HG03378 (cell line): ENCODE data around the gene SPIN2A.
A peak's percentile ranks its signal among the peaks of the same experiment; 100 is the strongest.
"Not testable (repeated sequence)": the region's sequence is repeated elsewhere in the genome, so short reads cannot be mapped to it uniquely, and the experiment has no call there.

ENCODE experiments used
- ATAC-seq: cut with Tn5 transposase; IDR thresholded peaks from one replicate; pipeline ENCODE4 v1.9.1; 2021; ENCODE audit warnings: mild to moderate bottlenecking, moderate library complexity; ENCODE audit not compliant: unreplicated experiment

Gene SPIN2A

DNA sequence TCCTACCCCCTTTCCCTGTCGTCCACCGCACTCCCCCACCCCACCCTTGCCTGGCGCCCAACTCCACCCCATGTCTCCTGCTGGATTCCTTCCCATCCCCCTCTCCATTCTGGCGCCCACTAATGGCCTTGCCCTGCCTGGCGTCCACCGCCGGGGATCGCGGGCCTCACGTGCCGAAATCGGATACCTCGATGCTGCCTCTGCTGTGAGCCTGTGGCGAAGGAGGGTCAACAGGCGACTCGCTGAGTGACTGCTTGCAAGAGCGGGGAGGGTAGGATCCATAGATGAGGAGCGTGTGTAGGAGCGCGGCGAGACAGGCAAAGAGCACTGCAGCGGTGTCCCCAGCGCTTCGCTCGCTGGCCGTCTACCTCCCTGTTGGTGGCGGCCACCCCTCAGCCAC is at the start of gene SPIN2A:
SPIN2A (minus strand) TSS at position 325 of the 400 bp plus-strand sequence. CDS start 800 bp downstream, outside the sequence.
- not testable (repeated sequence) for ATAC-seq

DNA sequence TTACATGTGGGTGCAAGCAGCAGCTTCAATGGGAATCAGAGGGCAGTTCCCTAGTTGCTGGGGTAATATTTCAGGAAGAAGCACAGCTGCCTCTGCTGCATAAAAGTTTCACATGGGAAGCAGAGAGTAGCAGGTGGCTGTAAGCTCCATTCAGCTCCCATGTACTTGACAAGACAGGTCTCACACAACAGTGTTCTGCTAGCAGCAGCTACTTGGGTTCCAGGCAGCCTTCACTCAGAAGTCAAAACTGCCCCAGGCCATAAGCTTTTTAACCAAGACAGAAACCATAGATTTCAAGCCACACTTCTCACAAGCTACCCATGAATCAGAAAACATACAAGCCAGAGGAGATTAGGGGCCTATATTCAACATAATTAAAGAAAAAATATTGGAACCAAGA is 41.4 kb upstream of the SPIN2A start:
- no peak for ATAC-seq

DNA sequence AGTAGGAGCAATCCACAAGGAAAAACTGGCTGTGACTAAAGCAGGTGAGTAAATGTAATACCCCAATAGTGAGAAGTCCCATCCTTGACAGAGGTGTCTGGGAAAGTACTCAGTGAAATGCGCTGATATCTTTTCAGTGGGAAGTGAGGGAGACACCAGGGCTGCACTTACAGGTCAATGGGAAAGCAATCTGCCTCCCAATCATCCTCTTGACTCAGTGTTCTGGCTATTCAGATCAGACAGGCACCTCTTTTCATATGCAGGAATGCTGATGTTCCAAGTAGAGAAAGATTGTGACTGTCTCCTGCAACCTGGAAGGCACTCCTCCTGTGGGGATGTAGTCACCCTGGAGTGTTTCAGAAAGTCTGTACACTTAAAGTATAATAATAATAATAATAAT is 39.9 kb upstream of the SPIN2A start:
- ATAC-seq, result no peak

DNA sequence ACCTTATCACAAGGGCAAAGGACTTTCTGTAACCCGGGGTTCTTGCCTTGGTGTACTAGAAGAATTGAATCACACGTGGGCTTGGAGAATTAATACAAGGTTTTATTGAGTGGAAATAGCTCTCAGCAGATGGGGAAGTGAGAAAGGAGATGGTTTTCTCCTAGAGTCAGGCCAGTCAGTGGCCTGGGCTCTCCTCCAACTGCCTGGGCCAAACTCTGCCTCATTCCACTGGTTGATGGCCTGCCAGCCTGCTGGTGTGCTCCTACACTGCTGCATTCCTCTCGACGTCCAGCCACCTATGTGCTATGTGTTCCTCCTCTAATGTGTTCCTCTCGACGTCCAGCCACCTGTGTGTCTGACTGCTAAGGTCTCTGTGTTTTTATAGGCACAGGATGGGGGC is 35.3 kb upstream of the SPIN2A start:
- no peak for ATAC-seq

DNA sequence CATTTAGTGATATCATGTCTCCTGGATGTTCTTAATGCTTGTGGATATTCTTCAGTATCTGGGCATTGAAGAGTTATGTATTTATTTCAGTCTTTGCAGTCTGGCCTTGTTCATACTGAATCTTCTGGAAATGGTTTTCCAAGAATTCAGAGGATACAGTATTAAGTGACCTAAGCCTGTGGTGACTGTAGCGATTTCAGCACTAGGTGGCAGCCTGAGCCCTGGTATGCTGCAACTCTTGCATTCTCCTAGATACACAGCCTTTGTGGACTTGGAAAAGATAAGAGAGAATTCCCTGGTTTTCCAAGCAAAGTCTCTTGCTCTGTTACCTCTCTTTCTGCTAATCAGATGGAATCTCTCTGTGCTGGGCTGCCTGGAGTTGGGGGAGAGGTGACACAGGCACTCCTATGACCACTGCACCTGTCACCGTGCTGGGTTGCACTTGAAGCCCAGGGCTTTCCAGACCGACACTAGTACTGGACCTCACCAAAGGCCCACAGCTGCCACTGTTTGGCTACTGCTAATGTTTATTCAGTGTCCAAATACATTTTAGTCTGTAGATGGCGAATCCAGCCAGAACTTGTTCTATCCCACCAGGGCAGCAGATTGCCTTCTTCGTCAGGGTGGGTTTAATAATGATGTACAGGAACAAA is 19.3 kb upstream of the SPIN2A start:
- ATAC-seq, result no peak

DNA sequence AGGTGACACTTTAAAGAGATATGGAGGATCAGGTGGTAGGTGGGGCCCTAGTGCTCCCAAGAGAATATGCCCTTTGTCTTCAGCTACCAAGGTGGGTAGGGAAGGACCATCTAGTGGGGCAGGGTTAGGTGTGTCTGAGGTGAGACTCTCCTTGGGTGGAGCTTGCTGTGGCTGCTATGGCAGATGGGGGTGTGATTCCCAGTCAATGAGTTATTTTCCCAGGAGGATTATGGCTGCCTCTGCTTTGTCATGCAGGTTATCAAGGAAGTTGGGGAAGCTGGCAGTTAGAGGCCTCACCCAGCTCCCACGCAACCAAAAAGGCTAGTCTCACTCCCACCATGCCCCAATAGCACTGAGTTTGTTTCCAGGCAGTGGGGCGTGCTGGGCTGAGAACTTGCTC is 18.0 kb upstream of the SPIN2A start:
- no peak for ATAC-seq

DNA sequence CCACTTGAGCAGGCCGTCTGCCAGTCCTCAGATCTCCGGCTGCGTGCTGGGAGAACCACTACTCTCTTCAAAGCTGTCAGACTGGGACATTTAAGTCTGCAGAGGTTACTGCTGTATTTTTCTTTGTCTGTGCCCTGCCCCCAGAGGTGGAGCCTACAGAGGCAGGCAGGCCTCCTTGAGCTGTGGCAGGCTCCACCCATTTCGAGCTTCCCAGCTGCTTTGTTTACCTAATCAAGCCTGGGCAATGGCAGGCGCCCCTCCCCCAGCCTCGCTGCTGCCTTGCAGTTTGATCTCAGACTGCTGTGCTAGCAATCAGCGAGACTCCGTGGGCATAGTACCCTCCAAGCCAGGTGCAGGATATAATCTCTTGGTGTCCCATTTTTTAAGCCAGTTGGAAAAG is 15.0 kb upstream of the SPIN2A start:
- ATAC-seq, result not testable (repeated sequence)

DNA sequence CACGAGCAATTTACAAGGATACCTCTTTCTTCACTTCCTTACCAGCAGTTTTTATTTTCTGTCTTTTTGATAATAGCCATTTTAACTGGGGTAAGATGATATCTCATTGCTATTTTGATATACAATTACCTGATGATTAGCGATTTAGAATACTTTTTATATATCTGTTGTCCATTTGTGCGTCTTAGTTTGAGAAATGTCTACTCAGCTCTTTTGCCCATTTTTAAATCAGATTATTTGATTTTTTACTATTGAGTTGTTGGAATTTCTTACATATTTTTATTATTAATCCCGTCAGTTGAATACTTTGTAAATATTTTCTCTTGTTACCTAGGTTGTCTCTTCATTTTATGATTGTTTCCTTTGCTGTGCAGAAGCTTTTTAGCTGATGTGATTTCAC is 1.5 kb upstream of the SPIN2A start:
- no peak for ATAC-seq

DNA sequence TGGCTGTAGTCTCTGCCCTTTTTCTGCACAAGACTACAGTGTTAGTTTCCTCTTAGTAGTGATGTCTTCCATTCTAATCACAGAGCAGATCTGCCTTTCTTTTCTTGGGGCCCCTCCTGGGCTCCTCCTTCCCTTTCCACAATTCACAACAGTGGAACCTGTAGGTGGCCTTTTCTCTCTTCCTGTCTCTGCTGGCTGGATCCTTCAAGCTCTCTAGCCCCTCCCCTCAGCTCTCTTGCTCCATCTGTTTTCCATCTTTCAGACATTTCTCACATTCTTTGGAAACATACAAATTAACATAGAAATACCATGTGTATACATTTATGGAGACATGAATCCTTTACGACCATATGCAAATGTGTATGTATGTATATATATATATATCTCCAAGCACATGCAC is 304 bp upstream of the SPIN2A start:
- ATAC-seq, result no peak

DNA sequence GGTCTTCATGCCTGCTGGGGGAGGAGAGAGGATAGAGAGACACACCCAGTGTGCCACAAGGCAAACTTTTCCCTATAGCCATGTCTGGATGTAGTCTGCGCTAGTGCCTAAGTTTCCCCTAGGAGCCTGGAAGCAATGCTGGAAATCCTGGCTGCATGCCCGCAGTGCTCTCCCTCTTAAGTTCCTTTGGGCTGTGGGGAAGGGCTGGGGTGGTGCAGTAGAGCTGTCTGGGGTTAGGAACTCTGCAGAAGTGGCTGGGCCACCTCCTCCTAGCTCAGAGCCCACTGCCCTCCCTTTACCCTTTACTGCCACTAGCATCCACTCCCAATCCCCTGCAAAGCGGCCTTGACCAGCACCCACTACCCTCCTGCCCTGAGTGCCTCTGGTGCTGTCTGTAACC is 608 bp downstream of the SPIN2A start:
- ATAC-seq, result not testable (repeated sequence)

DNA sequence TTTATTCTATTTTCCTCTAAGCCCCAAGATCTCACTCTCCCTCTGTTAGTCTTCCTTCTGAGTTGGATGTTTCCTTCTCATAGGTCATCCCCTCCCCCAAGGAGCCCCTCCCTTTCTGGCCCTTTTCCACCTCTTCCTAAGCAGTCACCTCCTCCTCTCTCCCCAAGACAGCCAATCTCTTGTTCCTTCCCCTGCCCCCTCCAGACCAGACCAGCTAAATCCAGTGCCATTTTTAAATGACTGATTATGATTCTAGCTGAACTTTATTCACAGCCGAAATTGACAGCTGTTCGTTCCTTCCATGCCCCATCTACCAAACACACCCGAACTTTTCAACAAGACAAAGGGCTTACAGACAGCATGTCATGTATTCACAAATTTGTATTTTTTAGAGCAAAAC is 1.9 kb downstream of the SPIN2A start:
- no peak for ATAC-seq

DNA sequence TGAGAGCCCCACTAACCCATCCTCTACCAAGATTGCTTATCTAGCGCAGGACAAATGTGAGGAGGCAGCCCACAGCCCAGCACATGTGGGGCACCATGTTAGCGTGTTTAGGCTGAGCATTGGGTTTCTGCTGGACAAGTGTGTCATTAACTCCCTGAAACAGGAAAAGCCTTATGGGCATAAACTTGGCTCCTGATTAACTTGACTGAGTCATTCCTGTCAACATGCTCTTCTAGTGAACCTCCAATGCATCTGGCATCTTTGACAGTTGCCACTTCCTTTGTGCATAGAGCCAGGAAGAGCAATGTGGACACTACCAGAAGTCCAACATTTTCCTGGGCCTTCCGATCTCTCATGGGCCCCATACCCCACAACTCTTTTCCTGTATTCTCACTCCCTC is 2.5 kb downstream of the SPIN2A start:
- ATAC-seq, result no peak

DNA sequence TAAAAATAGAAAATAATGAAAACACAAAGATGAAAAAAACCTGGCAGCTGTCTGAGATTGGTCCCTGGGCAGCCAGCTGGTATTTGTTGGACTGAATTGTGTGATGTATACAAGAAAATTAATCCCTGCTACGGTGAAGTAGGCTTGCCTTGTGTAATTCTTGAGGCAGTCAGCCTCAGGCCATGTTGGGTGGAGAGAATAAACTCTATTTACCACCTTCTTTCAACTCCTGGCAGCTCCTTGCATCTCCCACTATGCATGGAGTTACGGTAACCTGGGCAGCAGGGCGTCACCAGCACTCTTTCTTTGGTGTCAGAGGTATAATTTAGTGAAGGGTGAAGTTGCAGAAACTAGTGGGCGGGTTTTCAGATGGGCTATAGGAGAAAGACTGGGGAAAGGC is 3.5 kb downstream of the SPIN2A start:
- ATAC-seq, result no peak

DNA sequence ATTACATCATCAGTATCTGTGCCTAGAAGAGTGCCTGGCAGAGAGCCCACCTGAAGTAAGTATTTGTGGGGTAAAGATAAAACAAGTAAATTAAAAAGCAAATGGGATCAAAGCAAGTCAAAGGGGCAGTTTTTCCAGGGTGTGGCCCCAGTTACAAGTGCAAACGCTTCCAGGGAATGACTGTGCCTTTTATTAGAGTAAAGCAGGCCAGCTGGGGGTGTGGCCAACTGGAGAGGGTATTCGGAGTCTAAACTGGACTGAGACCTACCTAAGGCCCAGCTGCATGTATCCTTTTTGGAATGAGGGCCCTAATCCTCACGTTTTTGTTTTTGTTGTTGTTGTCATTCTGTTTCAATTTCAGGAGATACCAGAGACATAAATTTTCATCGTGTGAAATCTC is 3.9 kb downstream of the SPIN2A start:
- ATAC-seq, result not testable (repeated sequence)

DNA sequence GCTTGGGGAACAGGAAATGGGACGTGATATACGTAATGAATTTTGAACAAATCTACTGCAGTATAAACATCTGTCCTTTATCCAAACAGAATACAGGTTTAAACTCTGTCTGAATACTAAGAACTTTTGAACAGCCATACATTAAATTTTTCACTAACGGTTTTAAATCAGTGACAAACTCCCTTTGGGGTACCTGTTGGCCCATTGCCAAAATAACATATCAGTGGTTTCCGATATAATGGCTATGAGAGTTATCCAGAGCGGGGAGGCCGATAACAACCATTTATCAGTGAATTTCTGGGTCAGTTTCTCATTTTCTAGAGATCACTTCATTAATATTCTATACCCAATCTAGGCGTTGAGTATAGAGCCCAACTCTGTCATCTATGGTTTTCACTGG is 5.2 kb downstream of the SPIN2A start:
- no peak for ATAC-seq

DNA sequence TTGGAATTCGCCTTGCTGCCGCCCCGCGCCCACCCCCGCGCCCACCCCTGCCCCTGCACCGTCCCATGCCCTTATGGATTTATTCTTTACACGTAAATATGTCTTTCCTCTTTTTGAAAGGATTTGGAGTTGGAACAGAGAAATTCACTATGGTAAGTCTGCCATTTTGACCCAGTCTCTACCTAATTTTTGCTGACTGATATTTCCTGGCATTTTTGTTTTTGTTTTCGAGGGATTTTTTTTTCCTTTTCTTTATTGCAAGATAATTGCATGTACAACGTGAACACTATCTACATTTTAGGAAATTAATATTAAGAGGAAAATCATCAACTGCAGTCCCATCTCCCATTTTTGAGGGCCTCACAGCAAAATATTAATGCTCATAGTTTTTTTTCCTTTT is 15.4 kb downstream of the SPIN2A start:
- no peak for ATAC-seq

DNA sequence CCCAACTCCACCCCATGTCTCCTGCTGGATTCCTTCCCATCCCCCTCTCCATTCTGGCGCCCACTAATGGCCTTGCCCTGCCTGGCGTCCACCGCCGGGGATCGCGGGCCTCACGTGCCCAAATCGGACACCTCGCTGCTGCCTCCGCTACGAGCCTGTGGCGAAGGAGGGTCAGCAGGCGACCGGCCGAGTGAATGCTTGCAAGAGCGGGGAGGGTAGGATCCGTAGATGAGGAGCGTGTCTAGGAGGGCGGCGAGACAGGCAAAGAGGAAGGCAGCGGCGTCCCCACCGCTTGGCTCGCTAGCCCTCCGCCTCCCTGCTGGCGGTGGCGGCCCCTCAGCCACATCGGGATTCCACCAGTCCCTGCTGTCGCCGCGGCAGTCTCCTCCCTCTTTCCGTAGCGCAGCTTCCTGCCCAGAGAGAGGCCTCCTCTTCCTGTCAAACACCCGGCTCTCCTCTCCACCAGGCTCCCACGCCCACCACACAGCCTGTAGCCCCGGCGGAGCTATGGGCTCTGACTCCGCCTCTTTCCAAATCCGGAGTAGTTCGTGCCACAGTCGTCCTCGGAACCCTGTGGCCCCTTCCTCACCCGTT is 15.9 kb downstream of the SPIN2A start, which contains the start of gene SPIN2B:
SPIN2B (minus strand) TSS at position 387 of the 594 bp plus-strand sequence.
- ATAC-seq, result peak; percentile 99

DNA sequence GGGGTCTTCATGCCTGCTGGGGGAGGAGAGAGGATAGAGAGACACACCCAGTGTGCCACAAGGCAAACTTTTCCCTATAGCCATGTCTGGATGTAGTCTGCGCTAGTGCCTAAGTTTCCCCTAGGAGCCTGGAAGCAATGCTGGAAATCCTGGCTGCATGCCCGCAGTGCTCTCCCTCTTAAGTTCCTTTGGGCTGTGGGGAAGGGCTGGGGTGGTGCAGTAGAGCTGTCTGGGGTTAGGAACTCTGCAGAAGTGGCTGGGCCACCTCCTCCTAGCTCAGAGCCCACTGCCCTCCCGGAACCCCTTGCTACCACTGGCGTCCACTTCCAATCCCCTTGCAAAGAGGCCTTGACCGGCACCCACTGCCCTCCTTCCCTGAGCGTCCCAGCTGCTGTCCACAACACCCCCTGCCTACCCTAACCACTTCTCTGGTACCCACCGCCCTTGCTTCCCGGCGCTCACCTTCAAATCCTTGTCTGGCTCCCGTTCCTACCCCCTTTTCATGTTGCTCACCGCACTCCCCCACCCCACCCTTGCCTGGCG is 16.5 kb downstream of the SPIN2A start:
- ATAC-seq, result not testable (repeated sequence)

DNA sequence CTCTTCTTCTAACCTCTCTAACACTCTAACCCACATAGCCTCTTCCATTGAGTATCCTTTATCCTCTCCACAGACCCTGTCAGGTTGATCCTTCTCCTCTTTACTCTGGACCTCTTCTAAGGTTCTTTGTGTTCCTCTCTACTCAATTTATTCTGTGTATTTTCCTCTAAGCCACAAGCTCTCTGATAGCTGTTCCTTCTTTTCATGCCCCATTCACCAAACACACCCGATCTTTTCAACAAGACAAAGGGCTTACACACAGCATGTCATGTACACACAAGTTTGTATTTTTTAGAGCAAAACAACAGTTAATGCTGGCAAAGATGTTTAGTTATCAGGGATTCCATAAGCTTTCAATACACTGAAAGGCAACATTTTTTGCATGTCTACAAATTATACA is 17.8 kb downstream of the SPIN2A start:
- ATAC-seq, result no peak

DNA sequence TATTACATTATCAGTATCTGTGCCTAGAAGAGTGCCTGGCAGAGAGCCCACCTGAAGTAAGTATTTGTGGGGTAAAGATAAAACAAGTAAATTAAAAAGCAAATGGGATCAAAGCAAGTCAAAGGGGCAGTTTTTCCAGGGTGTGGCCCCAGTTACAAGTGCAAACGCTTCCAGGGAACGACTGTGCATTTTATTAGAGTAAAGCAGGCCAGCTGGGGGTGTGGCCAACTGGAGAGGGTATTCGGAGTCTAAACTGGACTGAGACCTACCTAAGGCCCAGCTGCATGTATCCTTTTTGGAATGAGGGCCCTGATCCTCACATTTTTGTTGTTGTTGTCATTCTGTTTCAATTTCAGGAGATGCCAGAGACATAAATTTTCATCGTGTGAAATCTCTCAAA is 19.6 kb downstream of the SPIN2A start:
- ATAC-seq, result not testable (repeated sequence)

DNA sequence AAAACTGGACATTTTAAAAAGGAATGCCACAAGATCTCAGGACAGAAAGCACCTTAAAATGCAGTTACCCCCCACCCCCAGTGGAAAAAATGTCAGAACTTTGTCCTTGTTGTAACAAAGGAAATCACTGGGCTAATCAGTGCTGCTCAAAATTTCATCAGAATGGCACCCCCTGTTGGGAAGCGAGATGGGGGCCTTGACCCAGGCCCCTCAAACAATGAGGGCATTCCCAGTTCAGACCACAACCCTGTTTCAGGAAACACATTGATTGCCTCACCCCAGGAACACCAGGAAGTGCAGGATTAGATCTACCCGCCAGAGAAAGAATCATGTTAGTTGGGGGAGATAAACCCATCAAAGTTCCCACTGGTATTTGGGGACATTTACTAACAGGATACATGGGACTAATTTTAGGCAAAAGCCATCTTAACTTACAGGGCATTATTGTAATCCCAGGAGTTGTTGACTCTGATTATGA is 32.2 kb downstream of the SPIN2A start:
- ATAC-seq, result no peak

DNA sequence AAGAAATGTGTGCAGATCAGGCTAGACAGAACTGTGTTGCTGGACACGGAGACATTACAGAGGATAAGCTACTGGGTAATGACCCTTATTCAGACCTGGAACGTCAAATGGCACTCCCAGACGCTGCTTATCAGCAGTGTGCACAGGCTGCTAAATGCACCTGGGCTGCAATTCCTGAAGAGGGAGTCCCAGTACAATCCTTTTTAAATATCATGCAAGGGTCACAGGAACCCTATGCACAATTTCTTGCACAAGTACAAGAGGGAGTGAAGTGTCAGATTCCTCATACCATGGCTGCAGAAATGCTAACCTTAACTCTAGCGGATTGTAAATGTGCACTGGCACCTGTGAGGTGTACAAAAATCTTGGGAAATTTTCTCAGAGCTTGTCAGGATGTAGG is 32.8 kb downstream of the SPIN2A start:
- no peak for ATAC-seq
